ENCODE data around the gene NACC1. TPM values are rescaled to one million over a fixed set of nuclear protein-coding genes. Genes with fewer than 3 reads are reported as not detected.
A peak's percentile ranks its signal among the peaks of the same experiment; 100 is the strongest.

Gene NACC1
- total and polyA plus RNA-seq, 12 donors, result 12.4 to 67.0 (median 40.1) TPM

GRCh38 chr19:13102666-13103580 is 15.1 kb upstream of the NACC1 start, which contains the start of gene LYL1:
TSS of gene LYL1 (minus strand) at chr19:13102858. CDS start at chr19:13101171, 1,687 bp downstream.
- peak in 1 of 6 experiments; percentile 5 for TF ChIP-seq CTCF (IDR thresholded peaks at IDR 0.05)
- TF ChIP-seq POLR2A (IDR thresholded peaks at IDR 0.05), result peak in 1 of 2 donors; percentile 2
- DNase-seq, result peak; percentile 68 to 84 (median 78)
- intact Hi-C loops (cut with DNase I), result no loop called here
- Histone ChIP-seq H3K27me3 (no peaks in the 10 kb centered on the region), H3K4me3 (peak within 1 kb of the TSS in 2 of 4 donors; percentile 27 to 53), H3K9me3 (replicated peaks in 1 of 3) (no peaks in the 10 kb centered on the region), H3K36me3 (replicated peaks in 1 of 2) (peaks cover 0 to 7% of the 10 kb centered on the region in 2 donors), H3K4me1 (replicated peaks in 1 of 2) (peaks cover 17 to 24% of the 10 kb centered on the region in 2 donors), H3K27ac (peak within 1 kb of the TSS in 4 of 5 donors; percentile 51 to 93 (median 62))
- WGBS, 4 donors, result 1 to 9% (median 5%) methylated on average over 5 to 47 of the region's 47 CpGs

DNA sequence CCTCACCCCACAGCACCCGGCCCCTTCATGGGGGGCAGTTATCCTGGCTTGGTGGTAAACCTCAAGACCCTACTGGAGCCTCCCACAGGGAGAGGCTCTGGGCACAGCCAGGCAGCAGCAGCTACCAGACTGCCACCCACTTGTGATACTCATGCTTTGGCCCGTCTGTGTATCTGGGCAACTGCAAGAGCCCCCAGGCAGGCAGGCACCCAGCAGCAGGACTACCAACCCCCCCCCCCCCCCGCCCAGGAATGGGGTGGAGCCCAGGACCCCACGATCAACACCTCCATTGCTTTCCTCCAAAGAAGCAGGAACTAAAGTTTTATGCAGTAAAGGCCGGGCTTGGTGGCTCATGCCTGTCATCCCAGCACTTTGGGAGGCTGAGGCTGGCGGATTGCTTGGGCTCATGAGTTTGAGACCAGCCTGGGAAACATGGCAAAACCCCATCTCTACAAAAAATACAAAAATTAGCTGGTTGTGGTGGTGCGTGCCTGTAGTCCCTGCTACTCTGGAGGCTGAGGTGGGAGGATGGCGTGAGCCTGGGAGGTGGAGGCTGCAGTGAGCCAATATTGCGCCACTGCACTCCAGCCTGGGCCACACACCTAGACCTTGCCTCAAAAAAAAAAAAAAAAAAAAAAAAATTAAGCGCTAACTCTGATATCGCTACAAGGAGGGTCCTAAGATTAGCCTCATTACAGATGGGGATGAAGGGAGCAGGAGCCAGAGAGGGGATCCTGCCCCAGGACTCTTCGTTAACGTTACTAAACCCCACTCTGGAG is 14.3 kb upstream of the NACC1 start:
- H3K9me3 ChIP-seq (replicated peaks in 1 of 3), result no peaks in the 10 kb centered on the region
- no peaks in the 10 kb centered on the region for H3K27me3 ChIP-seq
- no peak overlapping the region for H3K4me3 ChIP-seq
- 62 to 83% (median 70%) methylated on average over 8 to 13 of the region's 13 CpGs for WGBS, 4 donors
- DNase-seq, result no peak
- TF ChIP-seq CTCF (IDR thresholded peaks at IDR 0.05) (no peak), POLR2A (IDR thresholded peaks at IDR 0.05) (no peak)
- peaks cover 11 to 22% of the 10 kb centered on the region in 2 donors for H3K4me1 ChIP-seq (replicated peaks in 1 of 2)
- H3K36me3 ChIP-seq (replicated peaks in 1 of 2), result peaks cover 0 to 7% of the 10 kb centered on the region in 2 donors
- intact Hi-C loops (cut with DNase I), result no loop called here
- peak overlapping the region in 4 of 5 donors; percentile 51 to 93 (median 62) for H3K27ac ChIP-seq

DNA sequence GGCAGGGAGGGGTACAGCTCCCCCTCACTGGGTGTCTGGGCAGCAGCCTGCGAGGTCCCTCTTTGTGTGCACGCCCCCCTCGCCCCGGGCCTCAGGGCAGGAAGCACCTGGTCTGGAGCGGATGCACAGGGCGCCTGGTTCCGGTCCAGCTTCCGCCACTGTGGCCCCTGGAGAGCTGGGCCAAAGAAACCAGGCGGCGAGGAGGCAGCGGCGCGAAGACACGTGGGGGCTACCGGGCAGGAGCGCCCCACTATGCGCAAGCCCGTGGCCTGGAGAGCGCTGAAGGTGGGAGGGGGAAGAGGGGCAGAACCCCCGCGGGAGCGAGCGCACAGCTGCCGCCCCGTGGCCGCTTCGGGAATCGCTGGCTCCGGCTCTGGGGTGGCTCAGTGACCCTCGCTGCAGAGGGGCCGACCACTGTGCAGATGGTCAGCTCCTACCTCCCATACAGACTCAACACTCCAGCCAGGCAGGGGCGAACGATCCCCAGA is 13.7 kb upstream of the NACC1 start:
- peak in 5 of 7 donors; percentile 51 to 80 (median 65) for DNase-seq
- 33 to 60% (median 35%) methylated on average over 11 to 33 of the region's 33 CpGs for WGBS, 4 donors
- Histone ChIP-seq H3K4me3 (peak overlapping the region in 1 of 4 donors; percentile 28), H3K36me3 (replicated peaks in 1 of 2) (peaks cover 0 to 10% of the 10 kb centered on the region in 2 donors), H3K9me3 (replicated peaks in 1 of 3) (no peaks in the 10 kb centered on the region), H3K4me1 (replicated peaks in 1 of 2) (peaks cover 8 to 18% of the 10 kb centered on the region in 2 donors), H3K27me3 (no peaks in the 10 kb centered on the region), H3K27ac (peak overlapping the region in 3 of 5 donors; percentile 32 to 84 (median 72))
- TF ChIP-seq CTCF (IDR thresholded peaks at IDR 0.05) (peak; percentile 24 to 60 (median 51)), POLR2A (IDR thresholded peaks at IDR 0.05) (no peak)
- intact Hi-C loops (cut with DNase I), result no loop called here

Data from adrenal gland (tissue), 12 donors.